Retinal pigment epithelial cell (primary cell): ENCODE measurements around the gene EMD.
"Not testable (repeated sequence)": the region's sequence is repeated elsewhere in the genome, so short reads cannot be mapped to it uniquely, and the experiment has no call there.

Source experiments
- DNase-seq: peaks from one replicate; pipeline ENCODE4 v3.0.0-alpha.2; 2010; ENCODE audit warnings: low read depth
- H3K4me3 ChIP-seq: 2 replicates; pipeline ENCODE4 v1.5.1; 2011; ENCODE audit warnings: mild to moderate bottlenecking, low read length, control low read depth, moderate library complexity
- CTCF ChIP-seq: conservative IDR thresholded peaks from 2 replicates; pipeline ENCODE4 v1.5.1; 2011; ENCODE audit warnings: low read depth, low read length, control low read depth, inconsistent platforms

The EMD gene

DNA sequence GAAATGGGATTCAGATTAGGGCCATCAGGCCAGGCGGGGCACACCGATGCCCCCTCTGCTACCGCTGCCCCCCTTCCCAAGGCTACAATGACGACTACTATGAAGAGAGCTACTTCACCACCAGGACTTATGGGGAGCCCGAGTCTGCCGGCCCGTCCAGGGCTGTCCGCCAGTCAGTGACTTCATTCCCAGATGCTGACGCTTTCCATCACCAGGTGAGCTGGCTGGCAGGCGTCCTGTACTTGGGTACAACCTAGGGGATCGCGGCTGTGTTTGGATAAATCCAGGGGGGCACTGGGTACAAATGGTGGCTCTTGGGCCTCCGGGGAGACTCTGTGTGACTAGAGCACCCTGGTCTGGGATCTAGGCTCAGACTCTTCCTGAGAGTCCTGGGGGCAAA lies 1.1 kb downstream of the EMD start:
- no peak for TF ChIP-seq CTCF
- H3K4me3 ChIP-seq = peak overlapping the region; percentile 65
- DNase-seq = no peak

GRCh38 chrX:154380787-154381186 lies 1.7 kb downstream of the EMD start:
- no peak for DNase-seq
- H3K4me3 ChIP-seq = peak overlapping the region; percentile 65
- no peak for TF ChIP-seq CTCF

GRCh38 chrX:154381271-154381670 lies 2.2 kb downstream of the EMD start:
- no peak for TF ChIP-seq CTCF
- no peak for DNase-seq

DNA sequence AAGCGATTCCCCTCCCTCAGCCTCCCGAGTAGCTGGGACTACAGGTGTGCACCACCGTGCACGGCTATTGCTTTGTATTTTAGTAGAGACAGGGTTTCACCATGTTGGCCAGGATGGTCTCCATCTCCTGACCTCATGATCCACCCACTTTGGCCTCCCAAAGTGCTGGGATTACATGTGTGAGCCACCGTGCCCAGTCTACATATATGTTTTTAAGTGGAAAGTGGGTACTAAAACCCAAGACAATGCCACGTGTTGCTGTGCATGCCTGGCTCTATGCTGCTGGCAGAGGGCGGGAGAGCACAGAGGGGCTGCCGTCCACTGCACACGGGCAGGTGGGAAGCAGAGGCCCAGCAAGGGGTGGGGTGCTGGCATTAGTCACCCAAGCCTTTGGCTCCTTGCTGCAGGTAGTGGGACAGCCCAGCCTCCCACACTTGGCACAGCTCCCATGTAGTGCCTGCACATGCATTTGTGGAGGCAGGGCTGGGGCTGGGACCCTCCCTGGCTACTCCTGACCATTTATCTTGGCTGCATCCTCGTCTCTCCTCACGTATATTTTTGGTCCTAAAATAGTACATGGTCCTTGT lies 3.5 kb downstream of the EMD start:
- H3K4me3 ChIP-seq = no peak overlapping the region
- no peak for TF ChIP-seq CTCF
- DNase-seq = no peak

More at GRCh38 chrX:154381271-154381670, 2.2 kb downstream of the EMD start:
- H3K4me3 ChIP-seq = no peak overlapping the region

- no peak for TF ChIP-seq CTCF
- DNase-seq = no peak
- H3K4me3 ChIP-seq = no peak overlapping the region
Observed at GRCh38 chrX:154383359-154384283, 4.5 kb downstream of the EMD start.

GRCh38 chrX:154384284-154384892 lies 5.3 kb downstream of the EMD start:
- no peak for DNase-seq
- H3K4me3 ChIP-seq = no peak overlapping the region
- TF ChIP-seq CTCF = peak; percentile 47

DNA sequence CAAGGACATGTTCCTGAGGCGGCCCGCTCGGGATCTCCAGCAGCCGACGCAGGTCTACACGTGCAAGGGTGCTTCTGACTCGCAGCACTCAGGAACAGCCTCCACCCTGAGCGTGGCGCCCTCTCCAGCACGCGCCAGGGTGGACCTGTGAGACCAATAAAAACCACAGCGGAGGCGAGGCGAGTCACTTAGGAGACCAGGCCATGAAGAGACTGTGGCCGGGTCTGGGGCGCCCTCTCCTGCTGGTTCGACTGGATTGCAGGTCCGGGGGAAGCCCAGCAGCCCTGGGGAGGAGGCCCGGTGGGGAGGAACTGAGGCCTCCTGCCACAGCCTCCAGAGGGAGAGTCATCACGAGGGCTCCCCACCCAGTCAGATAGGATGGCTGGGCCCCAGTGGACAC lies 9.0 kb downstream of the EMD start:
- DNase-seq, H3K4me3 ChIP-seq: not testable (repeated sequence)

GRCh38 chrX:154388649-154389048 lies 9.6 kb downstream of the EMD start:
- DNase-seq, H3K4me3 ChIP-seq: not testable (repeated sequence)

DNA sequence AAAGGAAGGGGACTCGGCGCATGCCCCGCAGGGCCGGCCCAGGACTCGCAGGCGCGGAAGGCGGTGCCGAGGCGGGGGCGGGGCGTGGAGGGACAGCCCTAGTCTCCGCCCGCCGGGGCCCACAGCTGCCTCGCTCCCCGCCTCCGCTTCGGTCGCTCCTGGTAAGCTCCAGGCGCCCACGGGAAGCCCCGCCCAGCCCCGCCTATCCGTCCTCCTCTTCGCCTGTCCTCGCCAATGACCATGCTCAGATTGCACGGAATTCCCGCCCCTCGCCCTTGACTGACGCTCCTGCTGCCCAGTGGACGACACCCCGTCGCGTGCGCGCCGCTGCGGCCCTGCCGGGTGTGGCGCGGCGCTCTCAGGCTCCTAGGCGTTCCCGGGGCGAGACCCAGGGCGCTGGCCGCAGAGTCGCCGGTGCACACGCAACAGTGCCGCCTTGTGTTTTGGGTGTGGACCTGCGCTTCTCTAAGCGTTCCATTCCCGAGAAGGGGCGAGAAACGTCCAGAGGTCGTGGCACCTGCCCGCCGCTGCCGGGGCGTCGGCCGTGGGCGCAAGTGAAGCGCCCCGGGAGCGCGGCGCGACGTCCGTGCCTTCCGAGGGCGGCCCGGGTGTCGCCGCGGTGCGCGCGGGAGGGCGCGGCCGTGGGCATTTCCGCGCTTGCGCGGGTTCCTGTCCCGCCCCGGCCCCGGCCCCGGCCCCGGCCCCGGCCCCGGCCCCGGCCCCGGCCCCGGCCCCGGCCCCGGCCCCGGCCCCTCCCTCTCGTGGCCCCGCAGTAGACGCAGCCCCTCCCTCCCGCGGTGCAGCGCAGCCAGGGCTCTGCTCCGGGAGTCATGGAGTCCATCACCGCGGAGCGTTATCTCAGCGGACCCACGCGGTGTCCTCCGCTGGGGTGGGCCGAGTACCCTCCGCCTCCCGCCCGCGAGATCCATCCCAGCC lies 11.0 kb downstream of the EMD start:
- not testable (repeated sequence) for DNase-seq, H3K4me3 ChIP-seq

DNA sequence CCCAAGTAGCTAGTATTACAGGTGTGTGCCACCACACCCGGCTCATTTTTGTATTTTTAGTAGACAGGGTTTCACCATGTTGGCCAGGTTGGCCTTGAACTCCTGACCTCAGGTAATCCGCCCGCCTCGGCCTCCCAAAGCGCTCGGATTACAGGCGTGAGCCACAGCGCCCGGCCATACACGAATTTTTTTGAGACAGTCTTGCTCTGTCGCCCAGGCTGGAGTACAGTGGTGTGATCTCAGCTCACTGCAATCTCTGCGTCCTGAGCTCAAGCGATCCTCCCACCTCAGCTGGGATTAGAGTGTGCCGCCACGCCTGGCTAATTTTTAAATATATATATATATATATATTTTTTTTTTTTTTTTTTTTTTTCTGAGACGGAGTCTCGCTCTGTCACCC lies 17.3 kb downstream of the EMD start:
- not testable (repeated sequence) for DNase-seq, H3K4me3 ChIP-seq
